SK-N-SH treated with all-trans-retinoic acid at 6 μM for 48 hours (cell line): Measurements from ENCODE around the gene PABPC1L.

Experiments used
- ATAC-seq: fragments of 200-7000 bp; cut with Tn5 transposase; 3 replicates; pipeline ENCODE4 v1.9.1; 2020; ENCODE audit warnings: mild to moderate bottlenecking, moderate library complexity
- ARNTL ChIP-seq: fragments of 450-650 bp; formaldehyde crosslinking; IDR thresholded peaks from 2 replicates; pipeline ENCODE4 v1.5.0; 2020; ENCODE audit warnings: low read depth, mild to moderate bottlenecking, moderate library complexity, borderline replicate concordance
- BACH2 ChIP-seq: fragments of 250-450 bp; sonication (Bioruptor Pico); IDR thresholded peaks from 2 replicates; pipeline ENCODE4 v1.9.0; 2021; ENCODE audit warnings: mild to moderate bottlenecking, borderline replicate concordance
- CSDC2 ChIP-seq: fragments of 250-450 bp; sonication (Bioruptor Pico); IDR thresholded peaks from 2 replicates; pipeline ENCODE4 v1.5.0; 2020; ENCODE audit warnings: mild to moderate bottlenecking, moderate library complexity
- ESRRG ChIP-seq: fragments of 250-450 bp; sonication (Bioruptor Pico); IDR thresholded peaks from 2 replicates; pipeline ENCODE4 v1.6.1; 2021; ENCODE audit warnings: mild to moderate bottlenecking
- GLIS3 ChIP-seq: fragments of 250-450 bp; sonication (Bioruptor Pico); IDR thresholded peaks from 2 replicates; pipeline ENCODE4 v1.5.0; 2020; ENCODE audit warnings: mild to moderate bottlenecking, moderate library complexity
- ISL1 ChIP-seq: fragments of 250-450 bp; sonication (Bioruptor Pico); IDR thresholded peaks from 2 replicates; pipeline ENCODE4 v2.1.2; 2022; ENCODE audit warnings: mild to moderate bottlenecking, moderate library complexity
- PPARA ChIP-seq: fragments of 250-450 bp; sonication (Bioruptor Pico); IDR thresholded peaks from 2 replicates; pipeline ENCODE4 v1.5.0; 2020; ENCODE audit warnings: mild to moderate bottlenecking, borderline replicate concordance
- RARB ChIP-seq: fragments of 250-450 bp; sonication (Bioruptor Pico); IDR thresholded peaks from 2 replicates; pipeline ENCODE4 v1.8.0; 2021; ENCODE audit warnings: mild to moderate bottlenecking, moderate library complexity
- SNAI2 ChIP-seq: fragments of 250-450 bp; sonication (Bioruptor Pico); IDR thresholded peaks from 2 replicates; pipeline ENCODE4 v1.5.0; 2020; ENCODE audit warnings: mild to moderate bottlenecking, moderate library complexity
- TCF4 ChIP-seq: fragments of 250-450 bp; sonication (Bioruptor Pico); IDR thresholded peaks from 2 replicates; pipeline ENCODE4 v1.8.0; 2021; ENCODE audit warnings: mild to moderate bottlenecking, moderate library complexity, borderline replicate concordance
- TOX ChIP-seq: fragments of 250-450 bp; sonication (Bioruptor Pico); IDR thresholded peaks from 2 replicates; pipeline ENCODE4 v1.8.0; 2021; ENCODE audit warnings: mild to moderate bottlenecking, moderate library complexity, borderline replicate concordance
- TSHZ2 ChIP-seq: fragments of 250-450 bp; sonication (Bioruptor Pico); IDR thresholded peaks from 2 replicates; pipeline ENCODE4 v1.5.0; 2020; ENCODE audit warnings: mild to moderate bottlenecking, moderate library complexity
- ZC3H10 ChIP-seq: fragments of 250-450 bp; sonication (Bioruptor Pico); IDR thresholded peaks from 2 replicates; pipeline ENCODE4 v1.5.1; 2021; ENCODE audit warnings: mild to moderate bottlenecking, moderate library complexity
- ZFP3 ChIP-seq: fragments of 250-450 bp; sonication (Bioruptor Pico); IDR thresholded peaks from 2 replicates; pipeline ENCODE4 v1.5.0; 2020; ENCODE audit warnings: mild to moderate bottlenecking, moderate library complexity
- ZFP30 ChIP-seq: fragments of 450-650 bp; formaldehyde crosslinking; IDR thresholded peaks from 2 replicates; pipeline ENCODE4 v1.5.0; 2022; ENCODE audit warnings: mild to moderate bottlenecking, moderate library complexity
- ZNF565 ChIP-seq: fragments of 450-650 bp; formaldehyde crosslinking; conservative IDR thresholded peaks from 2 replicates; pipeline ENCODE4 v1.5.0; 2020; ENCODE audit warnings: low read depth, mild to moderate bottlenecking, moderate library complexity
- ZNF70 ChIP-seq: fragments of 450-650 bp; formaldehyde crosslinking; IDR thresholded peaks from 2 replicates; pipeline ENCODE4 v1.5.0; 2020; ENCODE audit warnings: mild to moderate bottlenecking, moderate library complexity
- ZNF8 ChIP-seq: fragments of 450-650 bp; formaldehyde crosslinking; IDR thresholded peaks from 2 replicates; pipeline ENCODE4 v1.5.0; 2020; ENCODE audit warnings: mild to moderate bottlenecking, moderate library complexity
- TF ChIP-seq, protein P1 (sequence below): fragments of 250-450 bp; sonication (Bioruptor Pico); IDR thresholded peaks from 2 replicates; pipeline ENCODE4 v1.8.0; 2021; ENCODE audit warnings: low read depth, mild to moderate bottlenecking, moderate library complexity, borderline replicate concordance
- TF ChIP-seq, protein P2 (sequence below): fragments of 250-450 bp; sonication (Bioruptor Pico); IDR thresholded peaks from 2 replicates; pipeline ENCODE4 v1.8.0; 2020; ENCODE audit warnings: mild to moderate bottlenecking, moderate library complexity, borderline replicate concordance
- TF ChIP-seq, protein P3 (sequence below): fragments of 250-450 bp; sonication (Bioruptor Pico); IDR thresholded peaks from 2 replicates; pipeline ENCODE4 v1.5.1; 2020; ENCODE audit warnings: low read depth, mild to moderate bottlenecking, moderate library complexity

The PABPC1L gene

GRCh38 chr20:44948107-44948506 lies 38.2 kb downstream of the PABPC1L start:
- TF ChIP-seq, protein P1, sequence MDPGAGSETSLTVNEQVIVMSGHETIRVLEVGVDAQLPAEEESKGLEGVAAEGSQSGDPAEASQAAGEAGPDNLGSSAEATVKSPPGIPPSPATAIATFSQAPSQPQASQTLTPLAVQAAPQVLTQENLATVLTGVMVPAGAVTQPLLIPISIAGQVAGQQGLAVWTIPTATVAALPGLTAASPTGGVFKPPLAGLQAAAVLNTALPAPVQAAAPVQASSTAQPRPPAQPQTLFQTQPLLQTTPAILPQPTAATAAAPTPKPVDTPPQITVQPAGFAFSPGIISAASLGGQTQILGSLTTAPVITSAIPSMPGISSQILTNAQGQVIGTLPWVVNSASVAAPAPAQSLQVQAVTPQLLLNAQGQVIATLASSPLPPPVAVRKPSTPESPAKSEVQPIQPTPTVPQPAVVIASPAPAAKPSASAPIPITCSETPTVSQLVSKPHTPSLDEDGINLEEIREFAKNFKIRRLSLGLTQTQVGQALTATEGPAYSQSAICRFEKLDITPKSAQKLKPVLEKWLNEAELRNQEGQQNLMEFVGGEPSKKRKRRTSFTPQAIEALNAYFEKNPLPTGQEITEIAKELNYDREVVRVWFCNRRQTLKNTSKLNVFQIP (CRISPR knock-in tag), result no peak
- no peak for TF ChIP-seq CSDC2 (CRISPR knock-in tag)
- TF ChIP-seq TOX (CRISPR knock-in tag), result no peak
- TF ChIP-seq ZNF70 (CRISPR knock-in tag), result no peak
- no peak for TF ChIP-seq SNAI2 (CRISPR knock-in tag)
- TF ChIP-seq TSHZ2 (CRISPR knock-in tag), result no peak
- TF ChIP-seq TCF4 (CRISPR knock-in tag), result no peak
- no peak for TF ChIP-seq ZFP30
- TF ChIP-seq, protein P2, sequence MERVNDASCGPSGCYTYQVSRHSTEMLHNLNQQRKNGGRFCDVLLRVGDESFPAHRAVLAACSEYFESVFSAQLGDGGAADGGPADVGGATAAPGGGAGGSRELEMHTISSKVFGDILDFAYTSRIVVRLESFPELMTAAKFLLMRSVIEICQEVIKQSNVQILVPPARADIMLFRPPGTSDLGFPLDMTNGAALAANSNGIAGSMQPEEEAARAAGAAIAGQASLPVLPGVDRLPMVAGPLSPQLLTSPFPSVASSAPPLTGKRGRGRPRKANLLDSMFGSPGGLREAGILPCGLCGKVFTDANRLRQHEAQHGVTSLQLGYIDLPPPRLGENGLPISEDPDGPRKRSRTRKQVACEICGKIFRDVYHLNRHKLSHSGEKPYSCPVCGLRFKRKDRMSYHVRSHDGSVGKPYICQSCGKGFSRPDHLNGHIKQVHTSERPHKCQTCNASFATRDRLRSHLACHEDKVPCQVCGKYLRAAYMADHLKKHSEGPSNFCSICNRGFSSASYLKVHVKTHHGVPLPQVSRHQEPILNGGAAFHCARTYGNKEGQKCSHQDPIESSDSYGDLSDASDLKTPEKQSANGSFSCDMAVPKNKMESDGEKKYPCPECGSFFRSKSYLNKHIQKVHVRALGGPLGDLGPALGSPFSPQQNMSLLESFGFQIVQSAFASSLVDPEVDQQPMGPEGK, result no peak
- TF ChIP-seq ZNF565 (CRISPR knock-in tag), result no peak
- no peak for TF ChIP-seq RARB (CRISPR knock-in tag)
- TF ChIP-seq, protein P3, sequence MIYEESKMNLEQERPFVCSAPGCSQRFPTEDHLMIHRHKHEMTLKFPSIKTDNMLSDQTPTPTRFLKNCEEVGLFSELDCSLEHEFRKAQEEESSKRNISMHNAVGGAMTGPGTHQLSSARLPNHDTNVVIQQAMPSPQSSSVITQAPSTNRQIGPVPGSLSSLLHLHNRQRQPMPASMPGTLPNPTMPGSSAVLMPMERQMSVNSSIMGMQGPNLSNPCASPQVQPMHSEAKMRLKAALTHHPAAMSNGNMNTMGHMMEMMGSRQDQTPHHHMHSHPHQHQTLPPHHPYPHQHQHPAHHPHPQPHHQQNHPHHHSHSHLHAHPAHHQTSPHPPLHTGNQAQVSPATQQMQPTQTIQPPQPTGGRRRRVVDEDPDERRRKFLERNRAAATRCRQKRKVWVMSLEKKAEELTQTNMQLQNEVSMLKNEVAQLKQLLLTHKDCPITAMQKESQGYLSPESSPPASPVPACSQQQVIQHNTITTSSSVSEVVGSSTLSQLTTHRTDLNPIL (CRISPR knock-in tag), result no peak
- TF ChIP-seq PPARA, result no peak
- TF ChIP-seq ARNTL (CRISPR knock-in tag), result no peak
- TF ChIP-seq ISL1, result no peak
- TF ChIP-seq ZFP3, result no peak
- TF ChIP-seq ZNF8 (CRISPR knock-in tag), result no peak
- TF ChIP-seq ESRRG, result no peak
- TF ChIP-seq ZC3H10 (CRISPR knock-in tag), result no peak
- TF ChIP-seq BACH2 (CRISPR knock-in tag), result no peak
- TF ChIP-seq, all 23 proteins: peak for 0
- ATAC-seq, result no peak

GRCh38 chr20:44948513-44948912 lies 38.7 kb downstream of the PABPC1L start:
- TF ChIP-seq TCF4 (CRISPR knock-in tag) (no peak), TSHZ2 (CRISPR knock-in tag) (no peak), ESRRG (no peak), GLIS3 (no peak), PPARA (no peak), ZNF8 (CRISPR knock-in tag) (no peak), ZFP3 (no peak), SNAI2 (CRISPR knock-in tag) (no peak)
- TF ChIP-seq, protein P1 (CRISPR knock-in tag), result no peak
- no peak for ATAC-seq
